ENCODE measurements around the gene DMD. TPM values are rescaled to one million over a fixed set of nuclear protein-coding genes. Genes with fewer than 3 reads are reported as not detected.

Gene DMD
- total RNA-seq, 4 donors from 2014 or later = 2.2 to 26.7 (median 7.8) TPM

GRCh38 chrX:31820430-31821210, 1390.7 kb downstream of the DMD start:
- Histone ChIP-seq H3K27me3 (no peaks in the 10 kb centered on the region), H3K4me3 (no peak overlapping the region), H3K9me3 (no peaks in the 10 kb centered on the region), H3K36me3 (no peaks in the 10 kb centered on the region), H3K4me1 (no peaks in the 10 kb centered on the region), H3K27ac (no peak overlapping the region)
- TF ChIP-seq POLR2A (IDR thresholded peaks at IDR 0.05) (no peak), CTCF (IDR thresholded peaks at IDR 0.05) (no peak)
- WGBS, 2 donors = 43 to 64% methylated on average over 4 to 6 of the region's 7 CpGs
- DNase-seq = no peak
- intact Hi-C loops (cut with DNase I) = no loop called here

- Histone ChIP-seq H3K36me3 (no peaks in the 10 kb centered on the region), H3K4me1 (no peaks in the 10 kb centered on the region), H3K27me3 (no peaks in the 10 kb centered on the region), H3K4me3 (no peak overlapping the region), H3K27ac (no peak overlapping the region), H3K9me3 (no peaks in the 10 kb centered on the region)
- no peak for DNase-seq
- TF ChIP-seq POLR2A (IDR thresholded peaks at IDR 0.05) = no peak
- 68 to 71% methylated on average over 2 to 3 of the region's 3 CpGs for WGBS, 2 donors
- intact Hi-C loops (cut with DNase I) = no loop called here
Observed at GRCh38 chrX:31819455-31819854, 1391.9 kb downstream of the DMD start.

GRCh38 chrX:31811106-31811505, 1400.2 kb downstream of the DMD start:
- DNase-seq = no peak
- no peak overlapping the region for H3K27ac ChIP-seq
- H3K27me3 ChIP-seq = no peaks in the 10 kb centered on the region
- no peak overlapping the region for H3K4me3 ChIP-seq
- H3K9me3 ChIP-seq = no peaks in the 10 kb centered on the region
- H3K36me3 ChIP-seq = no peaks in the 10 kb centered on the region
- intact Hi-C loops (cut with DNase I) = no loop called here
- no peaks in the 10 kb centered on the region for H3K4me1 ChIP-seq
- TF ChIP-seq CTCF (IDR thresholded peaks at IDR 0.05) (no peak), POLR2A (IDR thresholded peaks at IDR 0.05) (no peak)

- H3K4me3 ChIP-seq = no peak overlapping the region
- no peak for TF ChIP-seq POLR2A (IDR thresholded peaks at IDR 0.05)
- no peak for TF ChIP-seq CTCF (IDR thresholded peaks at IDR 0.05)
- H3K27ac ChIP-seq = no peak overlapping the region
- WGBS, 2 donors = 29 to 50% methylated on average over 2 of the region's 2 CpGs
- no peaks in the 10 kb centered on the region for H3K4me1 ChIP-seq
- H3K36me3 ChIP-seq = no peaks in the 10 kb centered on the region
- DNase-seq = no peak
- intact Hi-C loops (cut with DNase I) = no loop called here
- H3K9me3 ChIP-seq = no peaks in the 10 kb centered on the region
- H3K27me3 ChIP-seq = no peaks in the 10 kb centered on the region
Observed at GRCh38 chrX:31808357-31808756, 1403.0 kb downstream of the DMD start.

- Histone ChIP-seq H3K27ac (no peak overlapping the region), H3K4me1 (no peaks in the 10 kb centered on the region), H3K36me3 (no peaks in the 10 kb centered on the region), H3K4me3 (no peak overlapping the region), H3K9me3 (no peaks in the 10 kb centered on the region), H3K27me3 (no peaks in the 10 kb centered on the region)
- TF ChIP-seq CTCF (IDR thresholded peaks at IDR 0.05) (no peak), POLR2A (IDR thresholded peaks at IDR 0.05) (no peak)
- intact Hi-C loops (cut with DNase I) = no loop called here
- DNase-seq = no peak
- 60 to 64% methylated on average over 2 of the region's 2 CpGs for WGBS, 2 donors
Observed at GRCh38 chrX:31807165-31807564, 1404.2 kb downstream of the DMD start.

DNA sequence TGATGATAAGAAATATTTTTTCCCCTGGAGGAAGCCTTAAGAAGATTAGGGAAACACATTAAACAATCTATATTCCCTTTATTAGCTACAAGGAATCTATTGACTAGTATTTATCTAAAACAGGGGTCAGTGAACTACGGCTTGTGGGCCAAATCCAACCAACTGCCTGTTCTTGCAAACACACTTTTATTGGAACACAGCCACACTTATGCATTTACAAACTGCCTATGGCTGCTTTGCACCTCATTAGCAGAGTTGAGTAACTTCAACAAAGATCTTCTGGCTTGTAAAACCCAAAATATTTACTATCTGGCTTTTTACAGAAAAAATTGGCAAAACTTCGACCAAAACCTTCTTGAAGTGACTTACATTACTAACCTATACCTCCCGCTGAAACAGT, 1405.6 kb downstream of the DMD start:
- Histone ChIP-seq H3K27ac (no peak overlapping the region), H3K9me3 (no peaks in the 10 kb centered on the region), H3K4me3 (no peak overlapping the region), H3K4me1 (no peaks in the 10 kb centered on the region), H3K36me3 (no peaks in the 10 kb centered on the region), H3K27me3 (no peaks in the 10 kb centered on the region)
- 46 to 51% methylated on average over 3 of the region's 3 CpGs for WGBS, 2 donors
- intact Hi-C loops (cut with DNase I) = no loop called here
- TF ChIP-seq POLR2A (IDR thresholded peaks at IDR 0.05) (no peak), CTCF (IDR thresholded peaks at IDR 0.05) (no peak)
- no peak for DNase-seq
